ENCODE data around the gene SIPA1L2. TPM values are rescaled to one million over a fixed set of nuclear protein-coding genes. Genes with fewer than 3 reads are reported as not detected.
"Not testable (repeated sequence)": the region's sequence is repeated elsewhere in the genome, so short reads cannot be mapped to it uniquely, and the experiment has no call there.

Gene SIPA1L2
- total RNA-seq, 3 donors from 2014 or later = 16.3 to 46.9 (median 35.9) TPM

- Histone ChIP-seq H3K27me3 (no peaks in the 10 kb centered on the region), H3K4me3 (no peak overlapping the region), H3K27ac (no peak overlapping the region), H3K36me3 (no peaks in the 10 kb centered on the region), H3K9me3 (no peaks in the 10 kb centered on the region), H3K4me1 (no peaks in the 10 kb centered on the region)
- intact Hi-C loops (cut with DNase I; ENCODE audit: low total_unique reads) = no loop called here
- no peak for DNase-seq (ENCODE audit: low spot score in 2 of 2)
- TF ChIP-seq, protein P1, sequence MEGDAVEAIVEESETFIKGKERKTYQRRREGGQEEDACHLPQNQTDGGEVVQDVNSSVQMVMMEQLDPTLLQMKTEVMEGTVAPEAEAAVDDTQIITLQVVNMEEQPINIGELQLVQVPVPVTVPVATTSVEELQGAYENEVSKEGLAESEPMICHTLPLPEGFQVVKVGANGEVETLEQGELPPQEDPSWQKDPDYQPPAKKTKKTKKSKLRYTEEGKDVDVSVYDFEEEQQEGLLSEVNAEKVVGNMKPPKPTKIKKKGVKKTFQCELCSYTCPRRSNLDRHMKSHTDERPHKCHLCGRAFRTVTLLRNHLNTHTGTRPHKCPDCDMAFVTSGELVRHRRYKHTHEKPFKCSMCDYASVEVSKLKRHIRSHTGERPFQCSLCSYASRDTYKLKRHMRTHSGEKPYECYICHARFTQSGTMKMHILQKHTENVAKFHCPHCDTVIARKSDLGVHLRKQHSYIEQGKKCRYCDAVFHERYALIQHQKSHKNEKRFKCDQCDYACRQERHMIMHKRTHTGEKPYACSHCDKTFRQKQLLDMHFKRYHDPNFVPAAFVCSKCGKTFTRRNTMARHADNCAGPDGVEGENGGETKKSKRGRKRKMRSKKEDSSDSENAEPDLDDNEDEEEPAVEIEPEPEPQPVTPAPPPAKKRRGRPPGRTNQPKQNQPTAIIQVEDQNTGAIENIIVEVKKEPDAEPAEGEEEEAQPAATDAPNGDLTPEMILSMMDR (IDR thresholded peaks at IDR 0.05) = no peak
- TF ChIP-seq POLR2A (IDR thresholded peaks at IDR 0.05) (no peak), POLR2AphosphoS5 (IDR thresholded peaks at IDR 0.05) (no peak)
Measured at GRCh38 chr1:232617237-232617636, 12.7 kb downstream of the SIPA1L2 start.

- no peaks in the 10 kb centered on the region for H3K9me3 ChIP-seq
- no peaks in the 10 kb centered on the region for H3K27me3 ChIP-seq
- no peak for DNase-seq (ENCODE audit: low spot score in 2 of 2)
- H3K27ac ChIP-seq = no peak overlapping the region
- TF ChIP-seq POLR2AphosphoS5 (IDR thresholded peaks at IDR 0.05) = no peak
- TF ChIP-seq, protein P1 (IDR thresholded peaks at IDR 0.05) = no peak
- TF ChIP-seq POLR2A (IDR thresholded peaks at IDR 0.05) = no peak
- H3K4me1 ChIP-seq = no peaks in the 10 kb centered on the region
- intact Hi-C loops (cut with DNase I; ENCODE audit: low total_unique reads) = no loop called here
- no peaks in the 10 kb centered on the region for H3K36me3 ChIP-seq
- H3K4me3 ChIP-seq = no peak overlapping the region
Measured at GRCh38 chr1:232615306-232615800, 14.6 kb downstream of the SIPA1L2 start.

DNA sequence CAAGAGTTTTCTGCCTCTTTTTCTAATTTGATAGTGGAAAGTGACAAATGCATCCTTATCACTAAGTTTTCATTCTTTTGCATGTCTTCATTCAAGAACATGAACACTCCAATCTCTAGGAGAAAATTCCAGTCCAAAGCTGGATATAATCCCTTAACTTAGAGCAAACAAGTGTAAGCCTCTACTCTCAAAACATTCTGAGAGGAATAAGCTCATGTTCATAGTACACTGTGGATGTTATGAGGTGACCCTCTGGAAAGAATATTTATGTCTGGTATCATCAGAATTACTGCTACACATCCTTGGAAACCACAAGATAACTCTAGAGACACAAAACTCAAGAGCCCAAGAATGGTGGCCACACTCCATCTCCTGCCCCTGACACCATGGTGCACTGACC lies 15.1 kb downstream of the SIPA1L2 start:
- Histone ChIP-seq H3K27me3 (no peaks in the 10 kb centered on the region), H3K4me1 (no peaks in the 10 kb centered on the region), H3K27ac (no peak overlapping the region), H3K9me3 (no peaks in the 10 kb centered on the region), H3K4me3 (no peak overlapping the region), H3K36me3 (no peaks in the 10 kb centered on the region)
- TF ChIP-seq POLR2A (IDR thresholded peaks at IDR 0.05) (no peak), POLR2AphosphoS5 (IDR thresholded peaks at IDR 0.05) (no peak)
- TF ChIP-seq, protein P1 (IDR thresholded peaks at IDR 0.05) = no peak
- DNase-seq (ENCODE audit: low spot score in 2 of 2) = no peak
- intact Hi-C loops (cut with DNase I; ENCODE audit: low total_unique reads) = no loop called here

GRCh38 chr1:232613752-232614381 lies 16.1 kb downstream of the SIPA1L2 start:
- Histone ChIP-seq H3K27me3 (no peaks in the 10 kb centered on the region), H3K4me1 (no peaks in the 10 kb centered on the region), H3K27ac (no peak overlapping the region), H3K36me3 (no peaks in the 10 kb centered on the region), H3K9me3 (no peaks in the 10 kb centered on the region), H3K4me3 (no peak overlapping the region)
- no peak for TF ChIP-seq POLR2A (IDR thresholded peaks at IDR 0.05)
- TF ChIP-seq, protein P1 (IDR thresholded peaks at IDR 0.05) = no peak
- TF ChIP-seq POLR2AphosphoS5 (IDR thresholded peaks at IDR 0.05) = no peak
- no peak for DNase-seq (ENCODE audit: low spot score in 2 of 2)
- intact Hi-C loops (cut with DNase I; ENCODE audit: low total_unique reads) = no loop called here

DNA sequence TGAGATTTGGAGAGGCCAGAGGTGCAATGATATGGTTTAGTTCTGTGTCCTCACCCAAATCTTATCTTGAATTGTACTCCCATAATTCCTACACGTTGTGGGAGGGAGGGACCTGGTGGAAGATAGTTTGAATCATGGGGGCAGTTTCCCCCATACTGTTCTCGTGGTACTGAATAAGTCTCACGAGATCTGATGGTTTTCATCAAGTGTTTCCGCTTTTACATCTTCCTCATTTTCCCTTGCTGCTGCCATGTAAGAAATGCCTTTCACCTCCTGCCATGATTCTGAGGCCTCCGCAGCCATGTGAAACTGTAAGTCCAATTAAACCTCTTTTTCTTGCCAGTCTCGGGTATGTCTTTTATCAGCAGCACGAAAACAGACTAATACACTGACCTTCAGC lies 17.1 kb downstream of the SIPA1L2 start:
- H3K4me1 ChIP-seq; H3K9me3 ChIP-seq; H3K4me3 ChIP-seq; DNase-seq (ENCODE audit: low spot score in 2 of 2); intact Hi-C loops (cut with DNase I; ENCODE audit: low total_unique reads); H3K27ac ChIP-seq; H3K36me3 ChIP-seq; H3K27me3 ChIP-seq: not testable (repeated sequence)
